ENCODE data around the gene GABRB1. TPM values are rescaled to one million over a fixed set of nuclear protein-coding genes. Genes with fewer than 3 reads are reported as not detected.

GABRB1 gene
- total RNA-seq, 1 experiment from 2014 or later, result not detected

- CTCF ChIA-PET, result no interaction called here
- H3K4me1 ChIP-seq (ENCODE audit: control insufficient read depth in 1 of 2, insufficient read depth in 2 of 2, low read length in 2 of 2), result no peaks in the 10 kb centered on the region
These were observed 53.4 kb downstream of the GABRB1 start for GRCh38 chr4:47084795-47085194.

More at GRCh38 chr4:47084795-47085194, 53.4 kb downstream of the GABRB1 start:
- Histone ChIP-seq H3K4me2 (ENCODE audit: low read length) (no peak overlapping the region), H3K9me3 (ENCODE audit: control insufficient read depth in 1 of 2, insufficient read depth in 1 of 2, low read depth in 1 of 2, low read length in 2 of 2) (no peaks in the 10 kb centered on the region), H3K9me2 (ENCODE audit: insufficient read depth) (no peaks in the 10 kb centered on the region), H3K9ac (ENCODE audit: low read length) (no peak overlapping the region), H3K79me2 (ENCODE audit: insufficient read depth, low read length) (no peaks in the 10 kb centered on the region), H3K27ac (ENCODE audit: low read depth, low read length) (no peak overlapping the region), H3K27me3 (ENCODE audit: insufficient read depth, low read length) (no peaks in the 10 kb centered on the region), H4K20me1 (ENCODE audit: insufficient read depth) (no peaks in the 10 kb centered on the region), H3K36me3 (ENCODE audit: control insufficient read depth in 1 of 2, insufficient read depth in 2 of 2, low read length in 2 of 2) (no peaks in the 10 kb centered on the region), H2AFZ (ENCODE audit: low read depth, low read length, poor library complexity, severe bottlenecking) (no peak overlapping the region), H3K4me3 (replicated peaks in 1 of 2; ENCODE audit: low read depth in 1 of 2, low read length in 2 of 2) (no peak overlapping the region)
- POLR2A ChIA-PET, result no interaction called here
- BruUV-seq (replicated peaks), result no TSS peak
- no peak for TF ChIP-seq EZH2phosphoT487 (IDR thresholded peaks at IDR 0.05; ENCODE audit: borderline replicate concordance)
- TF ChIP-seq JUND (IDR thresholded peaks at IDR 0.05), result no peak
- TF ChIP-seq EZH2 (IDR thresholded peaks at IDR 0.05), result no peak
- no peak for TF ChIP-seq SIN3A (IDR thresholded peaks at IDR 0.05; ENCODE audit: low read depth)
- TF ChIP-seq TCF7L2 (IDR thresholded peaks at IDR 0.05; ENCODE audit: borderline replicate concordance, extremely low read depth, insufficient read depth, insufficient read length), result no peak
- TF ChIP-seq, protein P1, sequence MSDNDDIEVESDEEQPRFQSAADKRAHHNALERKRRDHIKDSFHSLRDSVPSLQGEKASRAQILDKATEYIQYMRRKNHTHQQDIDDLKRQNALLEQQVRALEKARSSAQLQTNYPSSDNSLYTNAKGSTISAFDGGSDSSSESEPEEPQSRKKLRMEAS (IDR thresholded peaks at IDR 0.05), result no peak
- no peak for TF ChIP-seq YY1 (IDR thresholded peaks at IDR 0.05; ENCODE audit: extremely low read depth, insufficient replicate concordance, low read depth, low read length)
- TF ChIP-seq EGR1 (IDR thresholded peaks at IDR 0.05; ENCODE audit: low read depth), result no peak
- TF ChIP-seq, protein P2, sequence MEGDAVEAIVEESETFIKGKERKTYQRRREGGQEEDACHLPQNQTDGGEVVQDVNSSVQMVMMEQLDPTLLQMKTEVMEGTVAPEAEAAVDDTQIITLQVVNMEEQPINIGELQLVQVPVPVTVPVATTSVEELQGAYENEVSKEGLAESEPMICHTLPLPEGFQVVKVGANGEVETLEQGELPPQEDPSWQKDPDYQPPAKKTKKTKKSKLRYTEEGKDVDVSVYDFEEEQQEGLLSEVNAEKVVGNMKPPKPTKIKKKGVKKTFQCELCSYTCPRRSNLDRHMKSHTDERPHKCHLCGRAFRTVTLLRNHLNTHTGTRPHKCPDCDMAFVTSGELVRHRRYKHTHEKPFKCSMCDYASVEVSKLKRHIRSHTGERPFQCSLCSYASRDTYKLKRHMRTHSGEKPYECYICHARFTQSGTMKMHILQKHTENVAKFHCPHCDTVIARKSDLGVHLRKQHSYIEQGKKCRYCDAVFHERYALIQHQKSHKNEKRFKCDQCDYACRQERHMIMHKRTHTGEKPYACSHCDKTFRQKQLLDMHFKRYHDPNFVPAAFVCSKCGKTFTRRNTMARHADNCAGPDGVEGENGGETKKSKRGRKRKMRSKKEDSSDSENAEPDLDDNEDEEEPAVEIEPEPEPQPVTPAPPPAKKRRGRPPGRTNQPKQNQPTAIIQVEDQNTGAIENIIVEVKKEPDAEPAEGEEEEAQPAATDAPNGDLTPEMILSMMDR (IDR thresholded peaks at IDR 0.05 in 2 of 3, conservative IDR thresholded peaks at IDR 0.05 in 1 of 3; ENCODE audit: borderline replicate concordance in 1 of 3, insufficient read depth in 1 of 3, low read depth in 2 of 3, low read length in 2 of 3), result no peak
- no peak for TF ChIP-seq CEBPB (IDR thresholded peaks at IDR 0.05; ENCODE audit: low read depth)
- no peak for TF ChIP-seq ATF3 (IDR thresholded peaks at IDR 0.05)
- TF ChIP-seq ZNF274 (IDR thresholded peaks at IDR 0.05; ENCODE audit: low read depth, low read length), result no peak
- TF ChIP-seq POLR2A (IDR thresholded peaks at IDR 0.05; ENCODE audit: borderline replicate concordance, extremely low read depth, insufficient read depth, insufficient read length), result no peak
- no peak for TF ChIP-seq POLR2AphosphoS5 (IDR thresholded peaks at IDR 0.05; ENCODE audit: low read depth, low read length)
- TF ChIP-seq CBX3 (IDR thresholded peaks at IDR 0.05; ENCODE audit: low read depth), result no peak
- TF ChIP-seq ZBTB33 (IDR thresholded peaks at IDR 0.05; ENCODE audit: extremely low read depth, insufficient replicate concordance, low read length), result no peak
- no peak for DNase-seq (ENCODE audit: low read depth, low spot score)
- intact Hi-C loops (cut with micrococcal nuclease), result no loop called here
- RAD21 ChIA-PET (ENCODE audit: low non-redundant PET in 1 of 2, low total read pairs in 2 of 2, uncharacterized antibody in 2 of 2, unreplicated experiment in 2 of 2), result no interaction called here
- no peak for ATAC-seq

Data from HCT116 (cell line).